Stimulated activated CD8-positive, alpha-beta memory T cell treated with anti-CD3 and anti-CD28 coated beads, Interleukin-4, amount 100 ng/mL, for 4 hours (primary cell): ENCODE results near the gene ASB7.
"Not testable (repeated sequence)": the region's sequence is repeated elsewhere in the genome, so short reads cannot be mapped to it uniquely, and the experiment has no call there.

Experiments used
- DNase-seq, 2 donors: peaks; one replicate each; pipeline ENCODE4 v3.0.0-alpha.2; 2020; ENCODE audit warnings: low read depth in 2 of 2, low spot score in 1 of 2

Gene ASB7, protein sequence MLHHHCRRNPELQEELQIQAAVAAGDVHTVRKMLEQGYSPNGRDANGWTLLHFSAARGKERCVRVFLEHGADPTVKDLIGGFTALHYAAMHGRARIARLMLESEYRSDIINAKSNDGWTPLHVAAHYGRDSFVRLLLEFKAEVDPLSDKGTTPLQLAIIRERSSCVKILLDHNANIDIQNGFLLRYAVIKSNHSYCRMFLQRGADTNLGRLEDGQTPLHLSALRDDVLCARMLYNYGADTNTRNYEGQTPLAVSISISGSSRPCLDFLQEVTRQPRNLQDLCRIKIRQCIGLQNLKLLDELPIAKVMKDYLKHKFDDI

DNA sequence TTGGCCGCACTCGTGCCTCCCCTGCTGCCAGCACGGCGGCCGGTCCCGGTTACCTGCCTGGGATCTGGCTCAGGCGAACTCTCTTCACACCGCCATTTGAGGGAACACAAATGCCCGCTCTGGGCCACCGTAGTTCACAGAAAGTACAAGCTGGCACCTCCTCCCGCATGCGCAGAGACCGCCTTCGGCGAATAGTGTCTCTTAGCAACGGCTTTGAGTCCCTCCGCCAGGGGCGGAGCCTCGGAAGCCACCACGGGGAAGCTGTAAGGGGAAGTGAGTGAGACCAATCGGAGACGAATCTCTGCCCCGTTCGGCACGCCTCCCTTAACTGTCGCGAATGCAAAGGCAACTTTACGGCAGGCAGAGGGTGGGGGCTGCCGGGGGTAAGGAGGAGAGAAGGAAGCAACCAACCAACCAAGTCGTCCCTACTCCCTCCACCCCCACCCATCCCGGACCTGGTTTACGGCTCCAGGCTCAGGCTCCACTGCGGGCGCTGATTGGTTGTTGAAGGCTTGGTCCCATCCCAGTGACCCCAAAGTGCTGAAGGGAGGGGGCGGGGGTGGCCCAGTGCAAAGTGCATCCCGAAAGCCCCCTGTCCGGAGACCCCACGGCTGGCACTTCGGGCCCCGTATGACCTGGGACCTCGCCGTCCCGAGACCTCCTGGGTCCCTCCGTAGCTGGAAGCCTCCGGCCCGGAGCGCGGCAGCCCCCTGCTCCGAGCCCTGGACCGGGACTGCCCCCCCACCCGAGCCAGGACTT is at the start of gene ASB7, which contains the start of gene LINS1:
Gene ASB7 (plus strand): TSS at position 526 of the 759 bp plus-strand sequence. CDS start 9,628 bp downstream, outside the sequence.
Gene LINS1 (minus strand): TSS at position 121 of the 759 bp plus-strand sequence. CDS start 21,342 bp downstream, outside the sequence.
- peak; percentile 99 to 100 for DNase-seq

DNA sequence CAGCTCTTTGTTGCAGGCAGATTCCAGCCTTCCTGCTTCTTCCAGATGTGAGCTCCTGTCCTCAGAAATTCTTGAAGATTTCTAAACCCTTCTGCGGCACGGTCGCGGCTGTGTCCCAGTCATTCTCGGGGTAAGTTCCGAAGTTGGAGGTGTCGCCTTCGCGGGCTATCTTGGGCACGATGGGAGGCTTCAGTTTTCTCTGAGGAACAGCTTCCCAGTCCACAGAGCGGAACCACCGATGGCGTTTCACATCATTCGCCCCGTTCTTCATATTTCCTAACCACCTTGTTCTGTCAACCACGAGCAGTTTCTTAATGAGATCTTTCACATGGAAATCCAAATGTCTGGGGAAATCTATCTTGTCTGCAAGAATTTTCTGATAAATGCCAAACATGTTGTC is 48.9 kb upstream of the ASB7 start:
- no peak for DNase-seq

DNA sequence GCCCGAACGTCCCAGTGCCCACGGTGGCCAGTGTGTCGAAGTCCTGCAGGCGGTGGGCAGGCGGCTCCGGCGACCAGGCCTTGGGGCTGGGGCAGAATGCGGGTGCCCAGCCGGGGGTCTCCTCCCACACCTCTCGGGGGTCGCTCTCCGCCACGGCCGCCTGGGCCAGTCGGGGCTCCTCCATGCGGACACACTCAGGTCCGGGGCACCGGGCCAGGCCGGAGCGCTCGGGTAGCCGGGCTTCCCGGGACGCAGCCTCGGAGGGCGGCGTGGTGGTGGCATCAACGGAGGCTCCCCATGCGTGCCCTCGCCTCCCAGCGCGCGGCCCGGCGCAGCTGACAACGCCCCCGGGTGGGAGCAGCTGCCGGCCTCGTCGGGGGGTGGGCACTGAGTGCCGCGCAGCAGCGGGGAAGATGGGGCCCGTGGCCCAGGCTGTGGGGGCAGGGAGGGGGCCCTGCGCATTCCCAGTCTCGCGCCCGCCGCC is 43.6 kb upstream of the ASB7 start:
- no peak for DNase-seq

DNA sequence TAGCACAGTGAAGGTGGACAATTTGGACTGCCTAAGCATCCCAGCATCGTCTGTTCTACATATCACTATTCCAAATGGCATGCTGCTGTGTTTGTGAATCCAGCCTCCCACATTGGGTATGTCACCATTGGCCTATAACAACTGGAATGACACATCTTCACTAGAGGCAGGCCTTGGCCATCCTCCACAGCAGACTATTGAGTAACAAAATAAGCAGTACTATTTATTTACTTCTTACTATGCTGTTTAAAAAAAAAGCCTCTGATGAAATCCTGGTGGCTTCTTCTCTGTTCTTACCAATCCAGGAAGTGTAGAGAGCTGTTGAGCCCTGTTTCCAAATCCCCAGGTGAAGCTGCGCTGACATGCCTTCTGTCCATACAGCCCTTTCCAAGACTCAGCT is 43.1 kb upstream of the ASB7 start:
- DNase-seq = no peak

DNA sequence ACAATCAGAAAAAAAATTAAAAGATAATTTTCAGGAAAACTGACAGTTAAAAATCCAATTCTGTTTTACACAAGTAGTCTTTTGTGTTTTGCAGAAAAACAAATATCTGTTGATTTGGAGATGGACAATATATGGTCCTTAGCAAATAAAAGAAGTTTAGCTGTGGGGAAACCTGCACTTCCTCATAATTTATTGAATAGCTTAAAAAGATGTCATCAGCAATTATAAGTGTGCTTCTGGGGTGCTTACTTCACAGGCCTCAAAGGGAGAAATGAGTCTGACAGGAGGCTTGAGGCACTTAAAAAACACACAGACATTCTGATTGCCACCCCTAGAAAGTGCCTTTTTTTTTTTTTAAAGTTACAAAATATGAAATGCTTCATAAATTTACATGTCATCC is 42.1 kb upstream of the ASB7 start:
- DNase-seq = no peak

DNA sequence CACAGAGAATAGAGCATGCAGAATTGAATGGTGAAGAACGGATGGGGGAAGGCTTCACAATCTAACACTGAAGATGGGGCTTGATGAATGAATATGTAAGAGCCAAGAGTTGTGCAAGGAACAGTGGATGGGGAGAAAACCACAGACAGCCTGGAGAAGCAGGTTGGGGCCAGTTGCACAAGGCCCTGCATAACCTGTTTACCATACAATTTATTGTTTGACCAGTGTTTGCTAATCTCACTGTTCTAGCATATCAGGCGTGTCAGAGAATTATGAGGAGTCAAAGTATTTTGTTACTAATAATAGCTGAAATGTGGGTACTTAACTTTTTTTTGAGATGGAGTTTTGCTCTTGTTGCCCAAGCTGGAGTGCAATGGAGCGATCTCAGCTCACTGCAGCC is 36.8 kb upstream of the ASB7 start:
- no peak for DNase-seq

DNA sequence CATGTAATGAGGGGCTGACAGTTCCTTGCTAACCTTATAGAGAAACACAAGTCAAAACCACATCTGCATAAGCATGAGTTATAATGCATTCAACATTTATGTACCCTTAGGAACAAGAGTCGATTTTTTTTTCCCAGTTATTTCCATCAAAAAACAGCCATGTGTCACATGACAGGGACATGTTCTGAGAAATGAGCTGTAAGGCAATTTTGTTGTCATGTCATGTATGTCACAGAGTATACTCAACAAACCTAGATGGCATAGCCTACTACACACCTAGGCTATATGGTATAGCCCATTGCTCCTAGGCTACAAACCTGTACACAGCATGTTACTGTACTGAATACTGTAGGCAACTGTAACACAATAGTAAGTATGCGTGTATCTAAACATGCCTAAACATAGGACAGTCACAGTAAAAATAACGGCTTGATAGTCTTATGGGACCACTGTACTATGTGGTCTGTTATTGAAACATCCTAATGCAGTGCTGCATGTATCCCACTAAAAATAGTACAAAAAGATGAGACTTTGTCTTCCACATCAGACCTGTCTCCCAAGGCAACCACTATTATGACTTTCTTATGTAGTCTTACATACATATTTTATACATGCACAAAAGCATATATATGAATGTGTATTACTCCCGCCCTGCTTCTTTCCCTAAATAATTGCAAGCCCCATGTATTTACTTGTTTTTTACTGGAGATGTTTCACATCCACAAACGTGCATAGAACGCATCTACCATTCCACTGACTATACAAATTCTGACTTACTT is 35.4 kb upstream of the ASB7 start:
- no peak for DNase-seq

DNA sequence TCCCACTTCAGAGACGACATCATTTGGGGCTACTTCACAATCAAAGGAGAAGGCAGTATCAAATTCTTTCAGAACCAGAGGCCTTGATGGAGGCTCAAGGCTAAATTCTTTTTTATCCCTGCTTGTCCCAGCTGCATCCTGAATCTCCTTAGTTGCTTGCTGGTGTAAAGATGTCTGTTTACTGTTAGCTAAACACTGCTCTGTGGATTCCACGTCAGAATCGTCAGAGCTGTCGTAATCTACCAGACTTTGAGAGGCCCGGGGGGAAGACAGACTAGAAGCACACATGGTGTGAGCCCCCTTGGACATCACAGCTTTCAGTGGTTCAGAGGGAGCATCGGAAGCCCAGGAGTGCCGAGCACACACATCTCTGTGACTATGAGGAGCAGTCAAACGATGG is 33.0 kb upstream of the ASB7 start:
- DNase-seq = no peak

DNA sequence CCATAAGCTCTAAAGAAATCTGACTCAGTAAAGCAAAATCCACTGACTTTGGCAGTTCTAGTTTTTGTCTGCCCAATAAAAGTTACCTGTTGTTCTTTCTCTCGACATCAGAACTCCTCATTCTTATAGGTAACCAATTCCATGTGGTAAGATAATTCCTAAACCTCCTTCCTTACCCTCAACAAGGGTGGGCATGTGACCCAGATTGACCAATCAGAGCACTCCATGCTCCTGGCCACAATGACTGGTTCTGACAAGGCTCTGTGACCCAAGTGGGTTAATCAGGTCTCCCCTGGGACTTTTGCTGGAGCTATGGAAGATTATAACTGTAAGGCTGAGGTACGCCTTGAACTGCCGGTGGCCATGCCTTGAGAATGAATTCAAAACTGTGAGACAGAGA is 32.1 kb upstream of the ASB7 start:
- DNase-seq = no peak

DNA sequence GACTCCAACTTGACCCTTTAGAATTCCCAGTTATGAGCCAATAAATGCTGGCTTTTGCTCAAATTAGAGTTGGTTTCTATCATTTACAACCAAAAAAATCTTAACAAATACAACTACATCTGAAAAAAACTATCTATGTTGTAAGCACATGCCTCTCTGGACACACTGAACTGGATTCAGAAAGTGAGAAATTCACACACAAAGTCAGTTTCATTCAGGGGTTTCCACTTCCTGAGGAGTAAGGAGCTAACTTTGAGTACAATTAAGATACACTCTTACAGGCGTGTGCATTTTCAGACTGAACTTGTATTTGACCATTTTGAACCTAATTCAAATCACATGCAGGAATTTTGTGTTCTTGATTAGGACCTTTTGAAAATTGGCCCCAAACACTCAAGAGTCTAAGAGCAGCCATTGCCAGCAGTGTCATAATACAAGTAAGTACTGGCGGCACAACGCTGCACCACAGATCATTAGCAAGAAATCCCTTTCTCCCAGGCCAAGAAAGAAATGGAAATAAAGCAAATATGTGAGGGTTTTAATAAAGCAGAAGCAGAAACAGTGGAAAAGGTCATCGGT is 31.6 kb upstream of the ASB7 start:
- no peak for DNase-seq

DNA sequence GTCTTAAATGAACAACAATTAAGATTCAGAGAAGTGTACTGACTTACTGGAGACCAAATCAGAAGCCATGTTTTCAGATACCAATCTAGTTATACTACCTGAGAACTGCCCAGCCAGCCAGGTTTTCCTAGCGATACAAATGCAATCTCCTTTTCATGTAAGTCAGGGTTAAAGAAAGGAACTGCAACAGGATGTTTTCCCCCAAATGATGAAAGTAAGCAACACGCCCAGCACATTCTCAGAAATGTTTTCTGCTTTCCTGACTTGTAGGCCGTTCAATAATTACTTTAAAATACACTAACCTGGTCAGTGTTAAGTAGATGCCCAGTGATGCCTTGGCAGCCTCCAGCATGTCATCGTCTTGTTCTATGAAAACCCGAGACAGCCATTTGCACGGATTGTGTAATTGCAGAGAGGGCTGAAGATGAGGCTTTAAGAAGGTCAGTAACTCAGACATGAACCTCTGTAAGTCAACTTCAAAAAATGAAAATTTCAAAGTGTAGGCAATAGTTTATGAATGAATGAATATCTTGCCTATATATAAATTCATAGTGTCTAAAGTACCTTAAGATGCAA is 30.7 kb upstream of the ASB7 start:
- no peak for DNase-seq

DNA sequence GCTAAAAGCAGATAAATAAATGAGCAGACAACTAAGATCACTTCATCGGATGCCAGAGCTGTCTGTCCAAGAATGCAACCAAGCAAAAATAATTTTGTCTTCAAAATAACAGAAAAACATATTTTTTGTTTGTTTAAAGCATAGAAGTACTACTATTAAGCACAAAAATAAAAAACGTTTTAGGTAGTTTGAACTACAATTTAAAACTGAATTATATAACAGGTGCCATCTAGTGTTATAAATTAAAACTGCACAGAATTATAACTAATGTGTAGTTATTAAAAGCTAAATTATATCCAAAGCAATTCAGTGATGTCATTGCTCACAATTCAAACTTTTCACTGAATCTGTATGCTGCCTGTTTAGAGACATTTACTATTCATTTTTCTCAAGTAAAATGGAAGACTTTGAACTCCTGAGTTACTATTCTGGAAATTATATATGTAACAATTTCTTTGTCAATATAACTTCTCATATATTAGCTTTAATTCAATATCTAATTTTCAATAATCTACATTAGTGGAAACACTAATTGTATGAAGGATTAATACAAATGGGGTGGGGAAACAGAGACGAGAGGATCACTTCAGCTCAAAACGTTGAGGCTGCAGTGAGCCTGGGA is 29.9 kb upstream of the ASB7 start:
- DNase-seq = no peak

DNA sequence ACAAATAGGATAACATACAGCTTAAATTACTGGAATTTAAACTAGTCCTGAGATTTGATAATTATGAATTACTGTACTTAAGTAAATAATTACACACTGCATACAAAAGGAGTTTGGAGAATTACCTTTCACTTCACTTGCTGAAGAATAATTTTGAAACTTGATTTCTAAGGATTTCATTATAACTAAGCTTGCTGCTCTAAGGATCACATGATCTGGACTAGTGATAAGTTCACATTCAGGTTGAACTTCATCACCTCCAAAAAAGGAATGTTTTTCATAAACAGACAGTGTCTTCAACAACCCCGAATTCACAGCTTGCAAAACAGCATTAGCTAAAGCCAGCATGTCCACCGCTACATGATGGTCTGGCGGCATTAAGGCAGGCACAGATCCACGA is 28.9 kb upstream of the ASB7 start:
- DNase-seq = no peak

DNA sequence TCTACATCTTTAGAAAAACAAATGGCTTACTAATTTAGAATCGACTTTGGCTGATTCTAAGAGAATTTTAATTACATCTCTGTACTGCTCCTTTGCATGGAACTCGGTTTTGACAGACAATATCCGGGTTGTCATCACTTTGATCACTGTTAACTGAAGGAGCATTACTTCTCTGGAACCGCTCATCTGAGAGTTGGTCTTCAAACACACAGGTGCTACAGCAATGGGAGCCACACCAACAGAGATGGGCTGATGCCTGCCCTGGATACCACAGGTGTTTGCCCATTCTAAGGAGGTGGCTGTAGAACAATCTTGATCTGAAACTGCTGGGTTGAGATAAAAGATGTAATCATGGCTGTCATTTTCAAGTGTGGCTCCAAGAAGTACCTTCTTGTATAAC is 22.0 kb upstream of the ASB7 start:
- DNase-seq = no peak

DNA sequence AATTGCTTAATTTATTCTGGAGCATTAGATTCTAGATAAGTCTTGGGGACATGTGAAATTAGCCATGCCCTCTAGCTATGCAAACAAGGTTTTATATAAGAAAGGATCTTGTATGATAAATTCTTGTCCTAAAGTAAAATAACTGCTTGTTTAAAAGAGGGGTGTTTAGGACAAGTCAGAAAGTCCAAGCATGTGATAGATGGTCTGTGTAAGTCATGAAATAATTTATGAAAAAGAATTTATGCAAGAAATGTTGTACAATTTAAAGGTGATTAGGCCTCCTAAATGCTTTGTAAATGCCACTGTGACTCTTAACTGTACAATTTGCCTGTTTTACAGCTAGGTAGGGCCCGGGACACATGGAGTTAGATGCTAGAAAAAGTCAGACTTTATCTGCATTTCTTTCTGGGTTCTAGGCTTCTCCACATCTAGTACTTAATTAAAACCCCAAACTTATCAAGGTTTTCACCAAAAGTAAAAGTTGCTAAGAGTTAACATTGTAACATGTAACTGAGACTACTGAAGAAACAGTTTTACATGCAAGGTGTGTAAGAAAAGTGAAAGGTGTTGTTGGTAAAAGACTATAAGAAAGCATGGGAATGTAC is 13.6 kb upstream of the ASB7 start:
- DNase-seq = no peak

DNA sequence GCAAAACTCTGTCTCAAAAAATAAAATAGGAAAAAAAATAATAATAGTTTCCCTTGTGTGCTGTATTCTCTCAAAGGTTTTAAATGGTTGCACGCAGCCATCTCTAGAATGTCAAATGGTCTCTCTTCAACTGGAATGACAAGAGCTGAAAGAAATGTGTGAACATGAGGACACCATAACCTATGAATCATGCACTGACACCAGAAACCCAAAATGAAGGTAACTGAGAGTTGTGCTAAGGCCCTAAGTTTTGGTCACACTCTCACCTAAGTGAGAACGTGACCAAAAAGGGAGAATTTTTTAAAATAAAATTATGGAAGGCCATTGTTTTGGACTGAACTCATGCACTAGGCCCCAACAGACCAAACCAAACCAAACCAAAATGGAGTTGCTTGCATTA is 11.2 kb upstream of the ASB7 start:
- not testable (repeated sequence) for DNase-seq

DNA sequence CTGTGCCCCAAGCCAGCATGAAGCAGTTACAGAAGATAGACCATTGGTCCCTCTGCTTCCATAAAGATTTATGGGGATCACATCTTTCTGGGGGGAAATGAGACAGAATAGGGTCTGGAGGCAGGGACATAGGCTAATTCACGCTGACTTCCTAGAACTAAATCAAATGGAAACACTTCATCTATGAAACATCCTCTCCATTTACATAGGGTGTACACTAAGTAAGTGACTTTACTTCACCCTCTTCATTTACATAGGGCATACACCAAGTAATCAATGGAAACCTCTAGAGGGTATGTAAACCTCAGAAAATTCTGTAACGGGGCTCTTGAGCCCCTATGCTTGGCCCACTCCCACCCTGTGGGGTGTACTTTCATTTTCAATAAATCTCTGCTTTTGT is 10.6 kb upstream of the ASB7 start:
- no peak for DNase-seq

DNA sequence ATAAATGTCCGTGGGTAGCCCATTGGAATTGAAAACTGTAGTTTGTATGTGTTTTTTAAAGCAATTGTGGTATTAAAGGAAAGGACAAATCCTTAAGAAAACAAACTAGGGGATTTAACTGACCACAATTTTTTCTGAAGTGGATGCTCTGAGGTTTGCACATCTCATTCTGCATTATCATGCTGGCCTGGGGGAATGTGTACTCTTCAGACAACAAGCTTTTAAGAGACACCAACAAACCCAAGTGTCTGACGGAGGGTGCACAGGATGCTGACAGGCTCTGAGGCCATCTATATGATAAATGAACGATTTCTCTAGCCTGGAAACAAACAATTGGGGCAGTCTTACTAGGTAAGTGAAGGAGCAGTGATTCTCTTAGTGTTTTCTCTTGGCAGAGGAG is 9.5 kb upstream of the ASB7 start:
- no peak for DNase-seq

DNA sequence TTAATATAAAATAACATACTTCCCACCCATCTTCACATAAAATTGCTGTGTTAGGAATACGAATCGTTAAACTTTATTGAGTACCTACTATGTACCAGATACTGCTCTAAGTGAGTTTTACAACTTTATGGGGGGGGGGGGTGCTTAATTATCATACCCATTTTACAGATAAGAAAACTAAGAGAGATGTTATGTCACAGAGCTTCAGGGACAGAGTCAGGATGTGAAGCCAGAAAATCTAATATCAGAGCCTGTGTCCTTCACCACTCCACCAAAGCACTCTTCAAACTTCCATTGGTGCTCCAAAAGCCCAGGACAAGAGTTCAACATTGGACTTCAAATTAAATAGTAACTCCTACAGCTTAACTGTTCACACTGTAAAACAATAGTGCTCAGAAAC is 9.0 kb upstream of the ASB7 start:
- no peak for DNase-seq

DNA sequence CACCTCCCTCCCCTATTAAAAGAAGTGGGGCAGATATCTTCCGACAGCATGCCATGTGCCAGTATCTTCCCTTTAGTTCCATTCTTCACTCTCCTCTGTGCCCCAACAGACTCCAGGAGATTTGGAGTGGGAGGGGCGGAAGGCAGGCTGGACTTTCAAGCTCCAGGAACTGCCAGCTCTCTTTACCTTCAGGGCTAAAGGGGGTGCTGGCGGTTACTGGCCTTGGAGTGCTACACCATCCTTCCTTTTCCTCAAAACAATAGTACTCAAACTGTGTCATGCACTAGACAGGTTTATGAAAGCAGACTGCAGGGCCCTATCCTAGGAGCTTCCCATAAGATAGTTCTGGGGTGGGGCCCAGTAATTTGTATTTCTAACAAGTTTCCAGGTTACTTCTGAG is 6.4 kb upstream of the ASB7 start:
- no peak for DNase-seq
